ENCODE measurements around the gene MEIKIN.

GRCh38 chr5:131792896-131793295 is 152.6 kb downstream of the MEIKIN start:
- TF ChIP-seq CTCF (IDR thresholded peaks at IDR 0.05; ENCODE audit: control extremely low read depth in 1 of 3, insufficient read depth in 1 of 3, low read depth in 1 of 3, low read length in 3 of 3) (no peak), HDAC6 (IDR thresholded peaks at IDR 0.05; ENCODE audit: low read depth, low read length) (no peak), CREB1 (IDR thresholded peaks at IDR 0.05) (no peak), SP1 (IDR thresholded peaks at IDR 0.05; ENCODE audit: low read depth, low read length) (no peak), POLR2A (IDR thresholded peaks at IDR 0.05; ENCODE audit: control extremely low read depth in 1 of 2, low read depth in 2 of 2, low read length in 2 of 2) (no peak), EP300 (IDR thresholded peaks at IDR 0.05; ENCODE audit: borderline replicate concordance in 1 of 2, low read depth in 2 of 2, low read length in 2 of 2) (no peak), RAD21 (IDR thresholded peaks at IDR 0.05 in 1 of 2, conservative IDR thresholded peaks at IDR 0.05 in 1 of 2; ENCODE audit: low read depth in 2 of 2, low read length in 2 of 2) (no peak), EZH2 (IDR thresholded peaks at IDR 0.05; ENCODE audit: low read depth, low read length, severe bottlenecking) (no peak), SIN3A (conservative IDR thresholded peaks at IDR 0.05 in 1 of 2, IDR thresholded peaks at IDR 0.05 in 1 of 2; ENCODE audit: low read depth in 1 of 2, low read length in 2 of 2) (no peak), CHD1 (IDR thresholded peaks at IDR 0.05; ENCODE audit: low read depth, low read length) (no peak)
